ENCODE measurements around the gene ENO3. TPM values are rescaled to one million over a fixed set of nuclear protein-coding genes. Genes with fewer than 3 reads are reported as not detected.

The ENO3 gene
- total RNA-seq, 1 experiment from 2014 or later = 29.0 TPM

- peak; percentile 47 to 86 for DNase-seq
- TF ChIP-seq EZH2 (IDR thresholded peaks at IDR 0.05; ENCODE audit: low read depth) = no peak
- no peaks in the 10 kb centered on the region; the same call in 1 of the 2 replicates for H3K36me3 ChIP-seq (ENCODE audit: low read depth)
- peak overlapping the region; percentile 87 for H3K4me2 ChIP-seq
- H3K27ac ChIP-seq = peak overlapping the region; percentile 95
- peaks cover 48% of the 10 kb centered on the region for H3F3A ChIP-seq (ENCODE audit: insufficient read depth, low read depth)
- peaks cover 25% of the 10 kb centered on the region for H3K4me1 ChIP-seq (replicated peaks; ENCODE audit: insufficient read depth)
- no peaks in the 10 kb centered on the region for H4K20me1 ChIP-seq (ENCODE audit: insufficient read depth)
- ChIA-PET POLR2A (ENCODE audit: unreplicated experiment) (interaction anchor here (0.6 kb wide), 4 partner anchors 18 to 501 kb away, joined by 3 to 7 read pairs (median 4); partner anchors contain the start of gene CAMTA2), CTCF (interaction anchor here (0.5 to 2.0 kb wide), 2 partner anchors 18 to 90 kb away, joined by 3 to 10 read pairs; partner anchors contain the start of gene CAMTA2)
- H3K27me3 ChIP-seq (ENCODE audit: insufficient read depth, low read depth) = no peaks in the 10 kb centered on the region
- H3K9me2 ChIP-seq (ENCODE audit: insufficient read depth) = no peaks in the 10 kb centered on the region
- H3K4me3 ChIP-seq = peak overlapping the region; percentile 72
- peaks cover 50% of the 10 kb centered on the region for H3K79me2 ChIP-seq (ENCODE audit: low read depth)
- peak overlapping the region; percentile 66 for H2AFZ ChIP-seq
- no TSS peak for BruUV-seq (replicated peaks)
- no peaks in the 10 kb centered on the region for H3K9me3 ChIP-seq (ENCODE audit: insufficient read depth, low read depth)
- intact Hi-C loops (cut with micrococcal nuclease; ENCODE audit: unreplicated experiment) = no loop called here
These were observed 18.2 kb downstream of the ENO3 start for GRCh38 chr17:4969047-4969550.

- H3K27me3 ChIP-seq (ENCODE audit: insufficient read depth, low read depth) = no peaks in the 10 kb centered on the region
- intact Hi-C loops (cut with micrococcal nuclease; ENCODE audit: unreplicated experiment) = no loop called here
- H3K4me3 ChIP-seq = peak overlapping the region; percentile 72
- TSS peak; percentile 43 for BruUV-seq (replicated peaks)
- H3K36me3 ChIP-seq (ENCODE audit: low read depth) = no peaks in the 10 kb centered on the region; the same call in 1 of the 2 replicates
- H3K9me2 ChIP-seq (ENCODE audit: insufficient read depth) = no peaks in the 10 kb centered on the region
- peak overlapping the region; percentile 87 for H3K4me2 ChIP-seq
- TF ChIP-seq EZH2 (IDR thresholded peaks at IDR 0.05; ENCODE audit: low read depth) (no peak), CTCF (conservative IDR thresholded peaks at IDR 0.05) (no peak)
- H2AFZ ChIP-seq = peak overlapping the region; percentile 66; the same call in 1 of the 2 replicates
- H3K27ac ChIP-seq = peak overlapping the region; percentile 95
- POLR2A ChIA-PET (ENCODE audit: unreplicated experiment) = interaction anchor here (0.6 kb wide), 4 partner anchors 18 to 500 kb away, joined by 3 to 7 read pairs (median 4); partner anchors contain the start of gene CAMTA2
- H3K9me3 ChIP-seq (ENCODE audit: insufficient read depth, low read depth) = no peaks in the 10 kb centered on the region
- no peak for DNase-seq
- no peaks in the 10 kb centered on the region for H4K20me1 ChIP-seq (ENCODE audit: insufficient read depth)
- peaks cover 48% of the 10 kb centered on the region for H3F3A ChIP-seq (ENCODE audit: insufficient read depth, low read depth)
- peaks cover 49% of the 10 kb centered on the region for H3K79me2 ChIP-seq (ENCODE audit: low read depth)
- CTCF ChIA-PET = interaction anchor here (0.5 kb wide), 1 partner anchor 90 kb away, joined by 3 read pairs; no protein-coding TSS in a partner anchor
- H3K4me1 ChIP-seq (replicated peaks; ENCODE audit: insufficient read depth) = peaks cover 25% of the 10 kb centered on the region
These were observed 18.7 kb downstream of the ENO3 start for GRCh38 chr17:4969551-4970173.

GRCh38 chr17:4970273-4970672 lies 19.4 kb downstream of the ENO3 start:
- Histone ChIP-seq H3K9me2 (ENCODE audit: insufficient read depth) (no peaks in the 10 kb centered on the region), H4K20me1 (ENCODE audit: insufficient read depth) (no peaks in the 10 kb centered on the region), H3K4me1 (replicated peaks; ENCODE audit: insufficient read depth) (peaks cover 25% of the 10 kb centered on the region), H3K4me2 (peak overlapping the region; percentile 87), H3K79me2 (ENCODE audit: low read depth) (peaks cover 45% of the 10 kb centered on the region), H3K27me3 (ENCODE audit: insufficient read depth, low read depth) (no peaks in the 10 kb centered on the region), H3K4me3 (no peak overlapping the region; the same call in 1 of the 2 replicates), H3F3A (ENCODE audit: insufficient read depth, low read depth) (peaks cover 45% of the 10 kb centered on the region), H3K27ac (peak overlapping the region; percentile 95), H3K36me3 (ENCODE audit: low read depth) (no peaks in the 10 kb centered on the region; the same call in 1 of the 2 replicates), H2AFZ (no peak overlapping the region), H3K9me3 (ENCODE audit: insufficient read depth, low read depth) (no peaks in the 10 kb centered on the region)
- intact Hi-C loops (cut with micrococcal nuclease; ENCODE audit: unreplicated experiment) = no loop called here
- ChIA-PET POLR2A (ENCODE audit: unreplicated experiment) (no interaction called here), CTCF (no interaction called here)
- TF ChIP-seq EZH2 (IDR thresholded peaks at IDR 0.05; ENCODE audit: low read depth) (no peak), CTCF (conservative IDR thresholded peaks at IDR 0.05) (no peak)
- BruUV-seq (replicated peaks) = no TSS peak
- DNase-seq = no peak

Measured in PC-9 (cell line).